Smooth muscle cell (in vitro differentiated cells): ENCODE results near the gene USP35. TPM values are rescaled to one million over a fixed set of nuclear protein-coding genes. Genes with fewer than 3 reads are reported as not detected.

ENCODE experiments used
- DNase-seq: peaks from one replicate; lab custom pipeline; 2025; ENCODE audit not compliant: unreplicated experiment; lab: John Stamatoyannopoulos, UW
- H2AFZ ChIP-seq: fragments of 200-600 bp; sonication (generic); 2 replicates; pipeline ENCODE4 v1.6.0; 2016; ENCODE audit warnings: antibody characterized with exemption, low read depth, mild to moderate bottlenecking
- H3F3A ChIP-seq: fragments of 200-600 bp; sonication (generic); 2 replicates; pipeline ENCODE4 v1.6.0; 2017; ENCODE audit warnings: antibody characterized with exemption, low read depth
- H3K27ac ChIP-seq: fragments of 200-600 bp; sonication (generic); 2 replicates; pipeline ENCODE4 v1.5.1; 2016; ENCODE audit warnings: low read depth, mild to moderate bottlenecking
- H3K27me3 ChIP-seq: fragments of 200-600 bp; sonication (generic); 2 replicates; pipeline ENCODE4 v1.6.1; 2016; ENCODE audit warnings: low read depth, mild to moderate bottlenecking
- H3K36me3 ChIP-seq: fragments of 200-600 bp; sonication (generic); 2 replicates; pipeline ENCODE4 v1.5.1; 2016; ENCODE audit warnings: low read depth
- H3K4me1 ChIP-seq: fragments of 200-600 bp; sonication (generic); 2 replicates; pipeline ENCODE4 v1.5.1; 2016; ENCODE audit warnings: low read depth
- H3K4me2 ChIP-seq: fragments of 200-600 bp; sonication (generic); 2 replicates; pipeline ENCODE4 v1.6.0; 2016; ENCODE audit warnings: mild to moderate bottlenecking
- H3K4me3 ChIP-seq: fragments of 200-600 bp; sonication (generic); 2 replicates; pipeline ENCODE4 v1.5.1; 2016; ENCODE audit warnings: mild to moderate bottlenecking
- H3K79me2 ChIP-seq: fragments of 200-600 bp; sonication (generic); 2 replicates; pipeline ENCODE4 v1.6.0; 2016; ENCODE audit warnings: low read depth, mild to moderate bottlenecking
- H3K9ac ChIP-seq: fragments of 200-600 bp; sonication (generic); 2 replicates; pipeline ENCODE4 v1.6.0; 2016; ENCODE audit warnings: low read depth
- H3K9me3 ChIP-seq: fragments of 200-600 bp; sonication (generic); replicated peaks from 2 replicates; pipeline ENCODE4 v1.5.1; 2016; ENCODE audit warnings: low read depth
- H4K20me1 ChIP-seq: fragments of 200-600 bp; sonication (generic); 2 replicates; pipeline ENCODE4 v1.6.0; 2016; ENCODE audit warnings: low read depth
- CTCF ChIP-seq: fragments of 200-600 bp; sonication (generic); IDR thresholded peaks from 2 replicates; pipeline ENCODE4 v1.5.1; 2017; ENCODE audit warnings: borderline replicate concordance, mild to moderate bottlenecking, antibody characterized with exemption; ENCODE audit not compliant: insufficient read depth, poor library complexity, severe bottlenecking
- WGBS: methylation state at CpG from one replicate; pipeline ENCODE4 v1.1.7; 2016; ENCODE audit warnings: low lambda C conversion rate; 5-methylcytosine and 5-hydroxymethylcytosine counted together
- polyA plus RNA-seq: library from polyadenylated mRNA; unstranded; fragments of >200 nt; fragmentation: Nextera tagmentation; extraction: Ambion mirVana; gene quantifications from 2 replicates; pipeline ENCODE4 v1.2.1, GENCODE V29; 2016
- total RNA-seq: library from RNA; depleted of rRNA; stranded (reverse); fragments of >200 nt; gene quantifications from 2 replicates; pipeline ENCODE4 v1.2.3, GENCODE V29; 2014

The USP35 gene
- total and polyA plus RNA-seq, 2 experiments from 2014 or later = 4.5 to 9.5 TPM

GRCh38 chr11:78214331-78215194 lies 25.8 kb downstream of the USP35 start:
- H2AFZ ChIP-seq = no peak overlapping the region
- no peak for DNase-seq
- no peaks in the 10 kb centered on the region for H3F3A ChIP-seq
- H3K27ac ChIP-seq = no peak overlapping the region
- H3K9me3 ChIP-seq = no peaks in the 10 kb centered on the region
- H3K27me3 ChIP-seq = no peaks in the 10 kb centered on the region
- peaks cover 20% of the 10 kb centered on the region for H4K20me1 ChIP-seq
- H3K36me3 ChIP-seq = peaks cover 5% of the 10 kb centered on the region
- WGBS = 92% methylated on average over 11 of the region's 12 CpGs
- H3K79me2 ChIP-seq = peaks cover 4% of the 10 kb centered on the region
- H3K4me2 ChIP-seq = no peak overlapping the region
- H3K4me1 ChIP-seq = no peaks in the 10 kb centered on the region
- H3K9ac ChIP-seq = no peak overlapping the region
- no peak overlapping the region for H3K4me3 ChIP-seq
- no peak for TF ChIP-seq CTCF

GRCh38 chr11:78216021-78216420 lies 27.3 kb downstream of the USP35 start:
- Histone ChIP-seq H3K4me1 (no peaks in the 10 kb centered on the region), H3K9me3 (no peaks in the 10 kb centered on the region), H4K20me1 (peaks cover 20% of the 10 kb centered on the region), H3K4me3 (no peak overlapping the region), H3F3A (no peaks in the 10 kb centered on the region), H3K9ac (no peak overlapping the region), H2AFZ (no peak overlapping the region), H3K27ac (no peak overlapping the region), H3K27me3 (no peaks in the 10 kb centered on the region), H3K79me2 (peaks cover 4% of the 10 kb centered on the region), H3K4me2 (no peak overlapping the region), H3K36me3 (no peaks in the 10 kb centered on the region)
- 97% methylated on average over 3 of the region's 3 CpGs for WGBS
- no peak for DNase-seq
- TF ChIP-seq CTCF = no peak

- Histone ChIP-seq H3K4me3 (no peak overlapping the region), H2AFZ (no peak overlapping the region), H3K36me3 (no peaks in the 10 kb centered on the region), H3K27ac (no peak overlapping the region), H3K9me3 (no peaks in the 10 kb centered on the region), H3K79me2 (peaks cover 1% of the 10 kb centered on the region), H3K9ac (no peak overlapping the region), H3K4me2 (no peak overlapping the region), H3F3A (no peaks in the 10 kb centered on the region), H3K27me3 (no peaks in the 10 kb centered on the region), H4K20me1 (peaks cover 20% of the 10 kb centered on the region), H3K4me1 (no peaks in the 10 kb centered on the region)
- DNase-seq = no peak
- TF ChIP-seq CTCF = no peak
- 97% methylated on average over 5 of the region's 5 CpGs for WGBS
Observed at GRCh38 chr11:78216571-78217287, 28.0 kb downstream of the USP35 start.
